Muscle layer of duodenum (tissue), 2 donors: ENCODE data around the gene KRT27.

ENCODE experiments used
- H3K27ac ChIP-seq: one replicate; pipeline ENCODE4 v1.7.0; 2013; ENCODE audit warnings: mild to moderate bottlenecking, low read length
- H3K27me3 ChIP-seq: one replicate; pipeline ENCODE4 v1.7.0; 2013; ENCODE audit warnings: low read depth, mild to moderate bottlenecking, control low read depth, low read length
- H3K36me3 ChIP-seq, 2 donors: one replicate each; pipeline ENCODE4 v1.7.0; 2013; ENCODE audit warnings: low read length in 2 of 2, control low read depth in 1 of 2, mild to moderate bottlenecking in 1 of 2; ENCODE audit not compliant: insufficient read depth in 2 of 2, control insufficient read depth in 1 of 2
- H3K4me1 ChIP-seq, 2 donors: one replicate each; pipeline ENCODE4 v1.7.0; 2013; ENCODE audit warnings: low read length in 2 of 2, mild to moderate bottlenecking in 2 of 2, control low read depth in 1 of 2, moderate library complexity in 1 of 2; ENCODE audit not compliant: insufficient read depth in 2 of 2, control insufficient read depth in 1 of 2
- H3K4me3 ChIP-seq, 2 donors: one replicate each; pipeline ENCODE4 v1.7.0; 2013; ENCODE audit warnings: low read length in 2 of 2, low read depth in 1 of 2, mild to moderate bottlenecking in 1 of 2
- H3K9me3 ChIP-seq, 2 donors: one replicate each; pipeline ENCODE4 v1.7.0; 2013; ENCODE audit warnings: low read length in 2 of 2, control low read depth in 1 of 2, mild to moderate bottlenecking in 1 of 2; ENCODE audit not compliant: control insufficient read depth in 1 of 2
- donor health status: healthy.

KRT27 gene

DNA sequence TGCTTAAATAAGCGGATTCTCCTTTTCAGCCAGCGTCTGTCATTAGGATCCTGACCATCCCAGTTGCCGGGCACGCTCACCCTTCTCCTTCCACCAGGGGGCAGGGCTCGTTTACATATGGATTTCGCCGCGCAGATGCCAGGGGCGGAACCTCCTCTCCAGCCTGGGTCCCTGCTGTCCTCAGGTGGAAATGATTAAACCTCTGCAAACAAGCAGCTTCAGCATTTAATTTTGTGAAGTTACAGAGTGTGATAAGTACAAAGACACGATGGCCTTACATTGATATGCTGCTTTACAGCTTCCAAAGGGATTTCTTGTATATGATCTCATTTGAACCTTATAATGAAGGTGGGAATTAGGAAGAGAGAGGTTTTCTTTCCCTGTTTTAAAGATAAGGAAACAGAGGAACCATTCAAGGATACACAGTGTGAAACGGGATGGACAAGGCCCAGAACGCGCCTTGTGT lies 21.3 kb upstream of the KRT27 start:
- Histone ChIP-seq H3K4me1 (no peaks in the 10 kb centered on the region), H3K27ac (no peak overlapping the region), H3K4me3 (no peak overlapping the region), H3K9me3 (no peaks in the 10 kb centered on the region), H3K36me3 (no peaks in the 10 kb centered on the region), H3K27me3 (no peaks in the 10 kb centered on the region)

GRCh38 chr17:40801157-40801556 lies 18.8 kb upstream of the KRT27 start:
- no peaks in the 10 kb centered on the region for H3K4me1 ChIP-seq
- H3K9me3 ChIP-seq = no peaks in the 10 kb centered on the region
- no peaks in the 10 kb centered on the region for H3K27me3 ChIP-seq
- H3K36me3 ChIP-seq = no peaks in the 10 kb centered on the region
- no peak overlapping the region for H3K4me3 ChIP-seq
- no peak overlapping the region for H3K27ac ChIP-seq

DNA sequence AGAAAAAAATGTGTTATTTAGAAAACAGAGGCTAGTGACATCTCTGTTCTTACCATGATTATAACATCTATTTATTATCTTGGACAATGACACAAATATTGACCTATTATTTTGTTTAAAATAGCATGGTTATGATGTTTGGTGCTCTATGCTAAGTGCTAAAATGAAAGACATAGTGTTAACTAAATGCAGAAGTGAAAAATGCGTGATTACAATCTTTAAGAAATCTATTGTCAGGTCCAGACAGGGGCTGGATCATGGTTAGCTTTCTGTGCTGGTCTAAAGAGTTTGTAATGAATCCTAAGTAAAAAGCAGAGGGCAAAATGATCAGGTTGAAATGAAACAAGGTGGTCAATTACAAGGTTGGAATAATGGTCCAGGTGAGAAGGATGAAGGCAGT lies 18.0 kb upstream of the KRT27 start:
- Histone ChIP-seq H3K4me1 (no peaks in the 10 kb centered on the region), H3K4me3 (no peak overlapping the region), H3K27ac (no peak overlapping the region), H3K27me3 (no peaks in the 10 kb centered on the region), H3K9me3 (no peaks in the 10 kb centered on the region), H3K36me3 (no peaks in the 10 kb centered on the region)

GRCh38 chr17:40799859-40800258 lies 17.5 kb upstream of the KRT27 start, which contains the start of gene KRT28:
Gene KRT28 (minus strand): TSS chr17:40799959. CDS start chr17:40799893, 66 bp downstream.
- Histone ChIP-seq H3K4me1 (no peaks in the 10 kb centered on the region), H3K4me3 (no peak within 1 kb of the TSS), H3K36me3 (no peaks in the 10 kb centered on the region), H3K9me3 (no peaks in the 10 kb centered on the region), H3K27me3 (no peaks in the 10 kb centered on the region), H3K27ac (no peak within 1 kb of the TSS)

GRCh38 chr17:40796846-40797245 lies 14.5 kb upstream of the KRT27 start:
- no peak overlapping the region for H3K4me3 ChIP-seq
- no peaks in the 10 kb centered on the region for H3K27me3 ChIP-seq
- no peaks in the 10 kb centered on the region for H3K4me1 ChIP-seq
- no peaks in the 10 kb centered on the region for H3K9me3 ChIP-seq
- H3K27ac ChIP-seq = no peak overlapping the region
- no peaks in the 10 kb centered on the region for H3K36me3 ChIP-seq

DNA sequence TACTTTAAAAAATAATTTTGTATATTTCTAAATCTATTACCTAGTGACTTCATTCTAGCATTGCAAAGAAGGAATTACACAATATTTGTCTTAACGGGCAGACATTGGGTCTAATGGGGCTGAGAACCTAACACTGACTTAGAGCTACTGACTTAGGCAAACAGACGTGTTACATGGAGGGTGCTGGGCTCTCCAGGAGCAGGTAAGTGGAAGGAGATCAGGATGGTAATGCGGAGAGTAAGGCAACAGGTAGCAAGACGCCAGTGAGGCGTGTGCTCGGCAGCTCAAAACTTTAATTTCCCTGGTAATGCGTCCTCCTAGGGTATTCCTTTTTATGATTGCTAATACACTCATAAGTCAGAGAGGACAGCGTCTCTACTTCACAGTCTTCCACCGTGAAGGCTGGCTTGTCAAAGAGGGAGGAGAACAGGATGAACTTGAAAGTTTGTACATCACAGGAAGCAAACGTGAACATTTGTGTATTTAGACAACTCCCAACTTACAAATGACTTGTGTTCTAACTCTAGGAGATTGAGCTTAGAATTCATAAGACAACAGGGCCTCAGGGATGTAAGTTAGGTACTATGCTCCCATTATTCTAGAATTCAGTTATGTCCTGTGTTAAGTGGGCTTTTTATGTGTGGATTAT lies 12.8 kb upstream of the KRT27 start:
- H3K4me3 ChIP-seq = no peak overlapping the region
- H3K27ac ChIP-seq = no peak overlapping the region
- no peaks in the 10 kb centered on the region for H3K36me3 ChIP-seq
- no peaks in the 10 kb centered on the region for H3K9me3 ChIP-seq
- H3K4me1 ChIP-seq = no peaks in the 10 kb centered on the region
- no peaks in the 10 kb centered on the region for H3K27me3 ChIP-seq

DNA sequence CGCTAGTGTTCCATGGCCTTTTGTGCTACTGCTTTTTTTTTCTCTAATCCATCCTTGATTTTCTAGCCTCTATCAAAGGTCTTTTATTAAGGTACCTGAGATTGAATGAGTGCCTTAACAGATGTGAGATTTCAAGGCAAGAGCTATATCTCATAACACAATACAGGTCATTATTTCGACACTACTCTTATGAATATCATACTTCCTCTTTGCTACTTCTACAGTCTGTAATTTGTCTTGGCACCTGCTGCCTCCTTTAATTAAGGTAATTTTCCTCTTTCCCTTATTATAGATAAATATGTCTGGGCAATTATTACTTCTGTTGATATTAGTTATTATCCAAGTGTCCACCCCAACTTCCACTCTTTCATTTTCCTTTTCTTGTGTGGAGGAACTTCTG lies 12.1 kb upstream of the KRT27 start:
- Histone ChIP-seq H3K9me3 (no peaks in the 10 kb centered on the region), H3K27me3 (no peaks in the 10 kb centered on the region), H3K4me3 (no peak overlapping the region), H3K4me1 (no peaks in the 10 kb centered on the region), H3K36me3 (no peaks in the 10 kb centered on the region), H3K27ac (no peak overlapping the region)

GRCh38 chr17:40793832-40794231 lies 11.5 kb upstream of the KRT27 start:
- no peak overlapping the region for H3K27ac ChIP-seq
- no peaks in the 10 kb centered on the region for H3K4me1 ChIP-seq
- no peaks in the 10 kb centered on the region for H3K36me3 ChIP-seq
- no peaks in the 10 kb centered on the region for H3K9me3 ChIP-seq
- H3K4me3 ChIP-seq = no peak overlapping the region
- no peaks in the 10 kb centered on the region for H3K27me3 ChIP-seq

- H3K27me3 ChIP-seq = no peaks in the 10 kb centered on the region
- no peaks in the 10 kb centered on the region for H3K9me3 ChIP-seq
- H3K4me1 ChIP-seq = no peaks in the 10 kb centered on the region
- no peak overlapping the region for H3K27ac ChIP-seq
- H3K36me3 ChIP-seq = no peaks in the 10 kb centered on the region
- H3K4me3 ChIP-seq = no peak overlapping the region
These were observed 9.6 kb upstream of the KRT27 start for GRCh38 chr17:40791787-40792436.

- Histone ChIP-seq H3K27ac (no peak overlapping the region), H3K27me3 (no peaks in the 10 kb centered on the region), H3K4me3 (no peak overlapping the region), H3K9me3 (no peaks in the 10 kb centered on the region), H3K4me1 (no peaks in the 10 kb centered on the region), H3K36me3 (no peaks in the 10 kb centered on the region)
These were observed 8.8 kb upstream of the KRT27 start for GRCh38 chr17:40791111-40791510.

DNA sequence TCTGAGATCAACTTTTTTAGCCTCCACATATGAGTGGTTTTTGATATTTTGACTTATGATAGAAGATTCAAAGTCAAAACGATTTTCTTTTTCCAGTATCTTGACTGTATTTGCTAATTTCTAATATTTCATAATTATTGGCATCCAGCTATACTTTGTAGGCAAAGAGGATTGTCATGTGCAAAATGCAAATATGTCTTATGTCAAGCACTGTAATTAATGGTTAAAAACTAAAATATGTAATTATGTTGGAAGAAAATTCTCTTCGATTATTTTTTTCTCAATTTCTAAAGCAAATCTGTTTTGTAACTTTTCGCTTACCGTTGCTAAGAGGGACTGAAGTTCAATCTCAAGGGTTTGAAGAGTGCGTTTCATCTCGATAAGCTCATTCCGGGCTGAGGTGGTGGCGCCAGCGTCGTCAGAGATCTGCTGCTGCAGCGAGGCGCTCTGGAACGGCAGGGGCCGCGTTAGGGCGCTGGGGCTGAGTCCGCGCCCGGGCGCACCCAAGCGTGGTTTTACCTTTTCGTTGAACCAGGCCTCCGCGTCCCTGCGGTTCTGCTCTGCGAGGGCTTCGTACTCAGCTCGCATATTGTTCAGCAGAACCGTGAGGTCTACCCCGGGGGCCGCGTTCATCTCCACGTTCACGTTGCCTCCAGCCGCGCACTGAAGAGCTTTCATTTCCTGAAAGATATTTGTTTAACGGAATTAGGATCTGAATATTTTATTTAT lies 3.0 kb downstream of the KRT27 start:
- H3K36me3 ChIP-seq = no peaks in the 10 kb centered on the region
- H3K27me3 ChIP-seq = peaks cover 6% of the 10 kb centered on the region
- H3K9me3 ChIP-seq = peaks cover 0 to 5% of the 10 kb centered on the region in 2 donors
- H3K4me1 ChIP-seq = no peaks in the 10 kb centered on the region
- no peak overlapping the region for H3K27ac ChIP-seq
- H3K4me3 ChIP-seq = peak overlapping the region in 1 of 2 donors; percentile 30
